ENCODE results near the gene SRRM4.
"Not testable (repeated sequence)": the region's sequence is repeated elsewhere in the genome, so short reads cannot be mapped to it uniquely, and the experiment has no call there.

The SRRM4 gene

GRCh38 chr12:119102714-119103113 is 121.4 kb downstream of the SRRM4 start:
- Mint-ChIP-seq H3K4me3 (no peak overlapping the region), H3K4me1 (no peaks in the 10 kb centered on the region), H3K27me3 (ENCODE audit: low read depth) (peaks cover 1% of the 10 kb centered on the region), H3K36me3 (ENCODE audit: low read depth) (no peaks in the 10 kb centered on the region), H3K9me3 (peaks cover 4% of the 10 kb centered on the region), H3K27ac (no peak overlapping the region)
- TF ChIP-seq, protein P1, sequence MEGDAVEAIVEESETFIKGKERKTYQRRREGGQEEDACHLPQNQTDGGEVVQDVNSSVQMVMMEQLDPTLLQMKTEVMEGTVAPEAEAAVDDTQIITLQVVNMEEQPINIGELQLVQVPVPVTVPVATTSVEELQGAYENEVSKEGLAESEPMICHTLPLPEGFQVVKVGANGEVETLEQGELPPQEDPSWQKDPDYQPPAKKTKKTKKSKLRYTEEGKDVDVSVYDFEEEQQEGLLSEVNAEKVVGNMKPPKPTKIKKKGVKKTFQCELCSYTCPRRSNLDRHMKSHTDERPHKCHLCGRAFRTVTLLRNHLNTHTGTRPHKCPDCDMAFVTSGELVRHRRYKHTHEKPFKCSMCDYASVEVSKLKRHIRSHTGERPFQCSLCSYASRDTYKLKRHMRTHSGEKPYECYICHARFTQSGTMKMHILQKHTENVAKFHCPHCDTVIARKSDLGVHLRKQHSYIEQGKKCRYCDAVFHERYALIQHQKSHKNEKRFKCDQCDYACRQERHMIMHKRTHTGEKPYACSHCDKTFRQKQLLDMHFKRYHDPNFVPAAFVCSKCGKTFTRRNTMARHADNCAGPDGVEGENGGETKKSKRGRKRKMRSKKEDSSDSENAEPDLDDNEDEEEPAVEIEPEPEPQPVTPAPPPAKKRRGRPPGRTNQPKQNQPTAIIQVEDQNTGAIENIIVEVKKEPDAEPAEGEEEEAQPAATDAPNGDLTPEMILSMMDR (IDR thresholded peaks at IDR 0.05; ENCODE audit: unreplicated experiment in 3 of 3) = no peak

GRCh38 chr12:119104969-119105368 is 123.6 kb downstream of the SRRM4 start:
- H3K27me3 Mint-ChIP-seq (ENCODE audit: low read depth); H3K9me3 Mint-ChIP-seq; H3K27ac Mint-ChIP-seq; H3K36me3 Mint-ChIP-seq (ENCODE audit: low read depth); H3K4me3 Mint-ChIP-seq; H3K4me1 Mint-ChIP-seq: not testable (repeated sequence)

GRCh38 chr12:119113496-119113986 is 132.2 kb downstream of the SRRM4 start:
- Mint-ChIP-seq H3K4me3 (no peak overlapping the region), H3K27ac (no peak overlapping the region), H3K4me1 (no peaks in the 10 kb centered on the region), H3K36me3 (ENCODE audit: low read depth) (no peaks in the 10 kb centered on the region), H3K27me3 (ENCODE audit: low read depth) (peaks cover 4% of the 10 kb centered on the region), H3K9me3 (peaks cover 6% of the 10 kb centered on the region)
- TF ChIP-seq, protein P1 (IDR thresholded peaks at IDR 0.05; ENCODE audit: unreplicated experiment in 3 of 3) = no peak

DNA sequence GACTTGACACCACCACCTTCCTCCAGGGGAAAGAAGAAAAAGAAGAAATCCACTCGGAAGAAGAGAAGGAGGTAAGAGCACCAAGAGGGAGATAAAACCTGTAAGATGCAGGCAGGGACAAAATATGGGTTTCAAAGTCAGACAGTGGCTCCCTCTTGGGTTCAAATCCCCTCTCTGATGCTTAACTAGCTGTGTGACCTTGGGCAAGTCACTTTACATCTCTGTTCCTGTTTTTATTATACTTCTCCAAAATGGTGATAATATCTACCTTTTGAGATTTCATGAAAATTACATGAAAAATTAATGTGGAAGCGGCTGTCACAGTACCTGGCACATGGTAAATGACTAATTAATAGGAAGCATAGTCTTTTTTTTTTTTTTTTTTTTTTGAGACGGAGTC is 133.0 kb downstream of the SRRM4 start:
- peaks cover 4% of the 10 kb centered on the region for H3K27me3 Mint-ChIP-seq (ENCODE audit: low read depth)
- no peak overlapping the region for H3K27ac Mint-ChIP-seq
- TF ChIP-seq, protein P1 (IDR thresholded peaks at IDR 0.05; ENCODE audit: unreplicated experiment in 3 of 3) = no peak
- H3K9me3 Mint-ChIP-seq = peaks cover 2% of the 10 kb centered on the region
- no peaks in the 10 kb centered on the region for H3K4me1 Mint-ChIP-seq
- H3K4me3 Mint-ChIP-seq = no peak overlapping the region
- H3K36me3 Mint-ChIP-seq (ENCODE audit: low read depth) = no peaks in the 10 kb centered on the region

GRCh38 chr12:119115296-119115905 is 134.1 kb downstream of the SRRM4 start:
- Mint-ChIP-seq H3K27me3 (ENCODE audit: low read depth) (peaks cover 11% of the 10 kb centered on the region), H3K4me1 (no peaks in the 10 kb centered on the region), H3K36me3 (ENCODE audit: low read depth) (no peaks in the 10 kb centered on the region), H3K9me3 (no peaks in the 10 kb centered on the region), H3K27ac (no peak overlapping the region), H3K4me3 (no peak overlapping the region)
- TF ChIP-seq, protein P1 (IDR thresholded peaks at IDR 0.05; ENCODE audit: unreplicated experiment in 3 of 3) = peak; percentile 91 to 92 (median 92)

DNA sequence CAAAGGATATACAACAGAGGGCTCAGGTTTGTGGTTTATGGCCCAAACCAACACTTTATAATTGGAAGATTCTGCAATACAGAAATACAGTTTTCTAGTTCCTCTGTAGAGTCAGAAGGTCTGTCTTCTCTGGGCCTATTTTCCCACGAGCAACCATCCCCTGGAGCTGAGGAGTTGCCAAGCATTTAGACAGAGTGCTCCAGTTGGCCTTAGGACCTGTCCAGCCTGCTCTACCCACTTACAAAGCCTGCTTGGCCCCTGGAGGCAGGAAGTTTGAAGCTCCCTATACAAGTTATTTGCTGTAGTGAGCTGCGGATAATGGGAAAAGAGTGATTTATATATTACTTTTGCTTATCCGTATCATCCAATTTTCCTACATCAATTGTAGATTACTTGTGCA is 136.6 kb downstream of the SRRM4 start:
- H3K4me3 Mint-ChIP-seq = no peak overlapping the region
- TF ChIP-seq, protein P1 (IDR thresholded peaks at IDR 0.05; ENCODE audit: unreplicated experiment in 3 of 3) = no peak
- peaks cover 18% of the 10 kb centered on the region for H3K27me3 Mint-ChIP-seq (ENCODE audit: low read depth)
- H3K36me3 Mint-ChIP-seq (ENCODE audit: low read depth) = no peaks in the 10 kb centered on the region
- H3K4me1 Mint-ChIP-seq = no peaks in the 10 kb centered on the region
- H3K27ac Mint-ChIP-seq = no peak overlapping the region
- no peaks in the 10 kb centered on the region for H3K9me3 Mint-ChIP-seq

Measured in nephron (organoid).